ENCODE data around the gene ATRAID.

Gene ATRAID

DNA sequence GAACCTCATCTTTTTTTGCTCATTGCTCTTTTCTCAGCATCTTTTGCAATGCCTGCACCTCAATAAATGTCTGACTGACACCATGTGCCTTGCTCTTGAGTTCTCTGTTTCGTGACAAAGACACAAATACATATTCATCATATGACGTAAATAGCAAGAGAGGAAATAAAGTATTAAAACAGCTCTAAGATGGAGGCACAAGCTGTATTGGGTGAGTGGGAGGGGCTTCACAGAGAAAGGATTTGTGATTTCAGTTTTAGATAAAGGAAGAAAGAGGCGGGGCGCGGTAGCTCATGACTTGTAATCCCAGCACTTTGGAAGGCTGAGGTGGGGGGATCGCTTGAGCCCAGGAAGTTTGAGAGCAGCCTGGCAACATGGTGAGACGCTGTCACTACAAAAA, 8.2 kb downstream of the ATRAID start:
- DNase-seq = no peak

DNA sequence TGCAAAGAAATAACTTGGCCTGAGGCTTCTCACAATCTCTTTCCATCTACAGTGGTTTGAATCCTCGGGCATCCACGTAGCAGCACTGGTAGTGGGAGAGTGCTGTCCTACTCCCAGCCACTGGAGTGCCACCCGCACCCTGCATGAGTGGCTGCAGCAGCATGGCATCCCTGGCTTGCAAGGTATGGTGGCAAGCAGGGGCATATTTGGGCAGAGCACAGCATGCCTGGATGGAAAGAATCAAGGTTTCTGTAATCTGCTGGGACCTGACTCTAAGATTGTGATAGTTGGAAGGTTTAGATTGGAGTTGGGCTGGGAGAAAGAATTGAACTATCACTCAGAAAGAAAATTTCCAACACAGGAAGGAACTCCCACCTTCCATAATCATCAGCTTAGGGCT, 9.3 kb downstream of the ATRAID start:
- no peak for DNase-seq

DNA sequence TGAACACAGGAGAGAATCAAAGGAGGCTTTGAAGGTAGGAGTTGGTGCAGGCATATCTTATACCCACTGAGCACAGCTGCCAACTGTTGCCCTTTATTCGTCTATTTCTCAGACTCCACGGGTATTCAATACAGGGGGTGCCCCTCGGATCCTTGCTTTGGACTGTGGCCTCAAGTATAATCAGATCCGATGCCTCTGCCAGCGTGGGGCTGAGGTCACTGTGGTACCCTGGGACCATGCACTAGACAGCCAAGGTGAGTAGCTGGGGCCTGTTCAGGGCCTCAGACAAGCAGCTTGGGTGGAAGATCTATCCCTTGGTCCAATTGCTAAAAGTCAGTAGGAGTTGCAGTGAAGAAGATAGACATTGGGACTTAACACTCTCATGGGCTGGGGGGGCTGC, 10.6 kb downstream of the ATRAID start:
- DNase-seq = no peak

GRCh38 chr2:27223416-27223815, 11.6 kb downstream of the ATRAID start:
- no peak for DNase-seq

GRCh38 chr2:27225526-27225925, 13.7 kb downstream of the ATRAID start:
- no peak for DNase-seq

- no peak for DNase-seq
Observed at GRCh38 chr2:27227501-27227900, 15.7 kb downstream of the ATRAID start.

GRCh38 chr2:27231921-27232320, 20.1 kb downstream of the ATRAID start:
- no peak for DNase-seq

- DNase-seq = no peak
Observed at GRCh38 chr2:27233341-27233740, 21.5 kb downstream of the ATRAID start.

GRCh38 chr2:27236136-27236535, 24.3 kb downstream of the ATRAID start:
- no peak for DNase-seq

- DNase-seq = no peak
Observed at GRCh38 chr2:27236626-27237025, 24.8 kb downstream of the ATRAID start.

DNA sequence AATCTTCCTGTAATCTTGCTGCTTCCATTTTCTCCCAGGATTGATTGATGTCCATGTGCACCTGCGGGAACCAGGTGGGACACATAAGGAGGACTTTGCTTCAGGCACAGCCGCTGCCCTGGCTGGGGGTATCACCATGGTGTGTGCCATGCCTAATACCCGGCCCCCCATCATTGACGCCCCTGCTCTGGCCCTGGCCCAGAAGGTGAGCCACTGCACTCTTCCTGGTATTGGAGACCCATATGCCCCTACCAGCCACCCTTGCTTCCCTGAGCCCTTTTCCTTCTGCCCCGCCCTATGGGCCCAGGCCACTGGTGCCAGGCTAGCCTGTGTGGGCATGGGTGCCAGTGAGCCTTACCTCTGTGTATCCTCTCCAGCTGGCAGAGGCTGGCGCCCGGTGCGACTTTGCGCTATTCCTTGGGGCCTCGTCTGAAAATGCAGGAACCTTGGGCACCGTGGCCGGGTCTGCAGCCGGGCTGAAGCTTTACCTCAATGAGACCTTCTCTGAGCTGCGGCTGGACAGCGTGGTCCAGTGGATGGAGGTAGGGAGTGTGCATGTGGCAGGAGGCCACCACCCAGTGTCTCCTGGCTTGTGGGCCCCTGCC, 25.6 kb downstream of the ATRAID start:
- DNase-seq = no peak

DNA sequence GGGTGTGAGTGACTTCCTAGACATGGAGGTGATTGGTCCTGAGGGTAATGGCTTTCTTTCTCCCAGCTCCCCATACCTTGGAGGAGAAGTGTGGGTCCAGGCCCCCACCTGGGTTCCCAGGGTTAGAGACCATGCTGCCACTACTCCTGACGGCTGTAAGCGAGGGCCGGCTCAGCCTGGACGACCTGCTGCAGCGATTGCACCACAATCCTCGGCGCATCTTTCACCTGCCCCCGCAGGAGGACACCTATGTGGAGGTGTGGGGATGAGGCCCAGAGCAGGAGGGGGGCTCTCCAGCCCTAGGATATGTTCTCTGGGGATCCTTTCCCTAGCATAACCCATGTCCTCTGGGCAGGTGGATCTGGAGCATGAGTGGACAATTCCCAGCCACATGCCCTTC, 27.1 kb downstream of the ATRAID start:
- DNase-seq = no peak

DNA sequence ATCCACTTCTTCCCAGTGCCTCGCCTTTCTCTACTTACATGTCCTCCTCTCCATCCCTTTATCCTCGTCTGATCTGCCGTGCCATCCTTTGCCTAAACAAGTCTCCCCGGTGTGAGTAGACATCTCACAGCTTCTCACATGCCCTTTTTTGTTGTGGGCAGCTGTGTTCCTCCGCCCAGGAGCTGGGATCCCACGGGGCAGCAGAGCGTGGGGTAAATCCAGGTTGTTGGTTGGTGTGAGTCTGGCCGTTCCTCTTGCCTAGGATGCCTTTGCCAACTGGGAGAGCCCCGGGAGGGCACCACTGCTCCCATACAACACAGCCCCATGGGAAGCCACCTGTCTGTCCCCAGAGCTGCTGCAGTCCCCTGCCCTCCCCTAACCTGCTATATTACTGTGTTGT, 28.6 kb downstream of the ATRAID start:
- no peak for DNase-seq

DNA sequence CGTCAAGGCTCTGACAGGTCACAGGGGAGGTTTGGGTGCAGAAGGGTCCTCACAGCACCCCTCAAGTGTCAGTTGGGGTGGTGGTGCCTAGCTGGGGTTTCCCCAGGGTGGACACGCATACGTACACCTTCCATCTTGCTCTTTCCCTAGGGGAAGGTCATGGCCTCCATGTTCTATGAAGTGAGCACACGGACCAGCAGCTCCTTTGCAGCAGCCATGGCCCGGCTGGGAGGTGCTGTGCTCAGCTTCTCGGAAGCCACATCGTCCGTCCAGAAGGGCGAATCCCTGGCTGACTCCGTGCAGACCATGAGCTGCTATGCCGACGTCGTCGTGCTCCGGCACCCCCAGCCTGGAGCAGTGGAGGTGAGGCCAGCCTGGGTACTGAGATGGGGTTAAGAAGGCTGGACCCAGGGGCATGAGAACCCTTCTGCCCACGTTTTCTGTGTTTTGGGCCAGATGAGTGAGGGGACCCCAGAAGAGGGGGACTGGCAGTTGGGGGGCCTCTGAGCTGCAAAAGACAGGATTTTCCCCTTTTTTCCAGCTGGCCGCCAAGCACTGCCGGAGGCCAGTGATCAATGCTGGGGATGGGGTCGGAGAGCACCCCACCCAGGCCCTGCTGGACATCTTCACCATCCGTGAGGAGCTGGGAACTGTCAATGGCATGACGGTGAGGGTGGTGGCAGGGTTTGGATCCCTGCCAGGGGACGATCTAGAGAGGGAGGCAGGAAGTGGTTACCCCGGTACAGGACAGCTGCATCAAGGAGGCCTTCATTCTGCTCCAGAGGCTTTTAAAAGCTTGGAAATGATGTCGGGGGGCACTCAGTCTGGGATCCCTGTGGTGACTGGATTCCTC, 30.1 kb downstream of the ATRAID start:
- DNase-seq = no peak

DNA sequence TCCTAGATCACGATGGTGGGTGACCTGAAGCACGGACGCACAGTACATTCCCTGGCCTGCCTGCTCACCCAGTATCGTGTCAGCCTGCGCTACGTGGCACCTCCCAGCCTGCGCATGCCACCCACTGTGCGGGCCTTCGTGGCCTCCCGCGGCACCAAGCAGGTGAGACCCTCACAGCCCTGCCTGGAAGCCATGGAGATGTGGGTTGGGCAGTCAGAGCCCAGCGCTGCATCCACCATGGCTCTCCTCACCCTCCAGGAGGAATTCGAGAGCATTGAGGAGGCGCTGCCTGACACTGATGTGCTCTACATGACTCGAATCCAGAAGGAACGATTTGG, 30.7 kb downstream of the ATRAID start:
- DNase-seq = no peak

GRCh38 chr2:27243391-27244130, 31.7 kb downstream of the ATRAID start:
- no peak for DNase-seq

- no peak for DNase-seq
Observed at GRCh38 chr2:27245116-27245515, 33.3 kb downstream of the ATRAID start.

- DNase-seq = no peak
Observed at GRCh38 chr2:27245626-27246025, 33.8 kb downstream of the ATRAID start.

DNA sequence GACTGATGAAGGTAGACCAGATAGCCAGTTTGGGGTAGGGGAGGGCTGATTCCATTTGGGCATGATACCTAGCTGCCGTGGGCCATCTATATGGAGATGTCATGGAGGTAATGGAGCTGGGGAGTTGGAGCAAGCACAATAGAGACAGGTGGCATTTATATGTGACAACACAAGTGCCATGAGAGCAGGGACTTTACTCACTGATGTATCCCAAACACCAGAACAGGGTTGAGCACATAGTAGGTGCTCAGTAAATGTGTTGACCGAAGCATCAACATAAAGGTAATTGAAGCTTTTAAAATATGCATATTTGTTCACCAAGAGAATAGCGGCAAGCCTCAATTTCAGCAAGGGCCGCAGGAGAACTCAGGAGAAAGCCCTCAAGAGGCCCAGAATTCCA, 36.1 kb downstream of the ATRAID start:
- DNase-seq = no peak

DNA sequence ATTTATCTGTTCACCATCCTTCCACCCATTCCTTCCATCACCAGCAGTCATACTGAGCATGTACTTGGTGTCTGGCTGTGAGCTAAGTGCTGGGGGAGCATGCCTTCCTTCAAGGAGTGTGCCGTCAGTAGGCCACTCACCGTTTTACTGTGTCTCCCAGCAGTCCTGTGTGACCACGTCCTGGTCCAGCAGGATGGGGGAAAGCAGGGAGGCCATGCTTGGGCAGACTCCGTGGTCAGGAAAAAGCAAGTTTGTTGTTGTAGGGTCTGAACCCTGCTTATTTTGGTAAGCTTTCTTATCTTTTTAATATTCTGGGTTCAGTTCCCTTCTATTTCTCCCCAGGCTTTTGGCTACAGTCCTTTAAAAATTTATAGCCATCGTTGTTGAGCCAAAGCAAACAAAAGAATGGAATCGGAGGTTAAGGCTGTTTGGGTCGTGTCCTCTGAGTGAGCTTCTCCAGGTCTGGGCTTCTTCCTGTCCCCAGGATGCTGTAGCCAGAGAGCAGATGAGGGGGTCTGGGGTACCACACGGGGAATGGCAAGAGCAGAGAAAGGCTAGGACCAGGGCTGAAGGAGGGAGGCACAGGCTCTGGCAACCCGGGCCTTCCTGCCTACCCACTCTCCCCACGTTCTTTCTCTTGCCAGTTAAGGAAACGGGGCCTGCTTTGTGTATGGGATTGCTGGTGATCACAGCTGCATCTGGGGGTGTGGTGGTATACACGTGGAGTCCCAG, 37.5 kb downstream of the ATRAID start:
- no peak for DNase-seq

GRCh38 chr2:27249891-27250651, 38.2 kb downstream of the ATRAID start:
- no peak for DNase-seq

DNA sequence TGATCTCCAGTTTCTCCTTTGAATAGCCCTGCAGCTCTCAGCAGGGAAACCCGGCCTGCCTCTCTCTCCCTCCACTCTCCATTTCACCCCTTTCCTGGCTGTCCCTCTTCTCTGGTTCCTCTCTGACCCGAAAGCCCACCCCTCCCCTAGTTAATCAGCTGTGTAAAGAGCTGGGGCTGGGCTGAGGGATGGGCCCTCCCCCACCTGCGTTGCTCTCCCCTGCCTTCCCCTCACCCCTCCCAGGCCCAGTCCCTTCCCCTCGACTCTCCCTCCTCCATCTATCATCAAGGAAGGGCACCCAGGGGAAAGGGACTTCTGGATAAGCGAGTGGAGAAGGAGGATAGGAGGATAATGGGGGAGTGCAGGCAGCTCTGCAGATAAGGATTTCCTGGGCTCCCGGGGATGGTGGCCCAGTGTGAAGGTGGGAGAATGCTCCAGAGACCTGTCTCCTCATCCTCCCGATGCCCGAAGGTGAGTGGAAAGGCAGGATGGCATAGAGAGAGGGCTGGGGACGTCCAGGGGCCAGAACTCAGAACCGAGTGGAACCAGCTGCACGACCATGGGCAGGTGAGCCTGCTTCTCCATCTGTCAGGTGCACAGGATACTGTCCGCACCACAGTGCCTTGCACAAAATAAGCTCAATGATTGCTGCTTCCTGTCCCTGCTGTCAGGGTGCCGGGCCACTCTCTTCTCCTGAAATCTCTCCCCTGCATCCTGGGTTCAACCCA, 39.0 kb downstream of the ATRAID start:
- DNase-seq = no peak
